Measurements from ENCODE around the gene UHRF2.
"Not testable (repeated sequence)": the region's sequence is repeated elsewhere in the genome, so short reads cannot be mapped to it uniquely, and the experiment has no call there.

Gene UHRF2

GRCh38 chr9:6525326-6526045 is 112.5 kb downstream of the UHRF2 start:
- H3K27ac ChIP-seq = no peak overlapping the region

DNA sequence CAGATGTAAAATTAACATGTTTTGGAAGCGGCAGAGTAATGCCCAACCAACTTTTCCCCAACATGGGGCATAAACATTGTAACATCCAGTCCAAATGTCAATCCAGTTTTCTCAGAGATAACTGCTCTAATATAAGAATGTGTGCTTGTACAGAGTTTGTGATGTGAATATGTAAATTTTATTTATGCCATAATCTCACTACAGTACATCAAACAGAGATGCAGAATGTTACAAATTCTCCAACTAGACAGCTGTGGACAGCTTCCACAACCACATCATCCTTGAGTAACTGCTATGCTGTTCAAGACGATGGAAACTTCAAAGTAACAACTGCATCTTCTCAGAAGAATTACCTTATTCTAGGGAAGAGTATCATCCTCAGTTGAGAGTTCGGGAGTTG is 122.6 kb downstream of the UHRF2 start:
- TF ChIP-seq, protein P1, sequence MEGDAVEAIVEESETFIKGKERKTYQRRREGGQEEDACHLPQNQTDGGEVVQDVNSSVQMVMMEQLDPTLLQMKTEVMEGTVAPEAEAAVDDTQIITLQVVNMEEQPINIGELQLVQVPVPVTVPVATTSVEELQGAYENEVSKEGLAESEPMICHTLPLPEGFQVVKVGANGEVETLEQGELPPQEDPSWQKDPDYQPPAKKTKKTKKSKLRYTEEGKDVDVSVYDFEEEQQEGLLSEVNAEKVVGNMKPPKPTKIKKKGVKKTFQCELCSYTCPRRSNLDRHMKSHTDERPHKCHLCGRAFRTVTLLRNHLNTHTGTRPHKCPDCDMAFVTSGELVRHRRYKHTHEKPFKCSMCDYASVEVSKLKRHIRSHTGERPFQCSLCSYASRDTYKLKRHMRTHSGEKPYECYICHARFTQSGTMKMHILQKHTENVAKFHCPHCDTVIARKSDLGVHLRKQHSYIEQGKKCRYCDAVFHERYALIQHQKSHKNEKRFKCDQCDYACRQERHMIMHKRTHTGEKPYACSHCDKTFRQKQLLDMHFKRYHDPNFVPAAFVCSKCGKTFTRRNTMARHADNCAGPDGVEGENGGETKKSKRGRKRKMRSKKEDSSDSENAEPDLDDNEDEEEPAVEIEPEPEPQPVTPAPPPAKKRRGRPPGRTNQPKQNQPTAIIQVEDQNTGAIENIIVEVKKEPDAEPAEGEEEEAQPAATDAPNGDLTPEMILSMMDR (IDR thresholded peaks at IDR 0.05) = no peak
- Histone ChIP-seq H3K4me3 (ENCODE audit: low read depth in 1 of 2, low read length in 1 of 2) (no peak overlapping the region), H3K9me3 (no peaks in the 10 kb centered on the region), H3K4me1 (ENCODE audit: control insufficient read depth in 1 of 2, insufficient read depth in 1 of 2, low read depth in 1 of 2, low read length in 1 of 2) (no peaks in the 10 kb centered on the region), H3K27me3 (peaks cover 13% of the 10 kb centered on the region), H3K27ac (no peak overlapping the region), H3K36me3 (no peaks in the 10 kb centered on the region)

More at GRCh38 chr9:6525326-6526045, 112.5 kb downstream of the UHRF2 start:
- Histone ChIP-seq H3K4me3 (ENCODE audit: low read depth in 1 of 2, low read length in 1 of 2) (no peak overlapping the region), H3K9me3 (no peaks in the 10 kb centered on the region), H3K36me3 (no peaks in the 10 kb centered on the region), H3K27me3 (no peaks in the 10 kb centered on the region), H3K4me1 (ENCODE audit: control insufficient read depth in 1 of 2, insufficient read depth in 1 of 2, low read depth in 1 of 2, low read length in 1 of 2) (no peaks in the 10 kb centered on the region)
- TF ChIP-seq, protein P1 (IDR thresholded peaks at IDR 0.05) = no peak

DNA sequence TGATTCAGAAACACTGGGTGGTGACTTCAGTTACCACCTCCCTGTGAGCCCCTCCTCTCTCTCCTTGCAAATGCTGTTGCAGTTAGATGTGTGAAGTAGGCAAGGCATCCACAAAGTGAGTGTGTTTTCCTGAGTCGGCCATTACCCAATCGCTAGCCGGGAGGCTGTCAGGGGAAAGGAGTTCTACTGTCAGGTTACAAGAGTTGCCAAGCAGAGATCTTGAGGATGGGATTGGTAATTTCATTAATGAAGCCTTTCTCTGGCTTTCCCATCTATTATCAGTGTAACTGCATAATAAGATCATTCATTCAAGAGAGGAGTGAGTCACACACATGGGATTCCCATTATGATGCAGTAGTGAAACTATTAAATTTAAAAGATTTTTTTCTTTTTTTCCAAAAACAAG is 125.7 kb downstream of the UHRF2 start:
- TF ChIP-seq, protein P1 (IDR thresholded peaks at IDR 0.05) = no peak
- H3K4me1 ChIP-seq (ENCODE audit: control insufficient read depth in 1 of 2, insufficient read depth in 1 of 2, low read depth in 1 of 2, low read length in 1 of 2) = no peaks in the 10 kb centered on the region
- no peak overlapping the region for H3K4me3 ChIP-seq (ENCODE audit: low read depth in 1 of 2, low read length in 1 of 2)
- H3K36me3 ChIP-seq = no peaks in the 10 kb centered on the region
- H3K27ac ChIP-seq = no peak overlapping the region
- H3K27me3 ChIP-seq = peaks cover 13% of the 10 kb centered on the region
- H3K9me3 ChIP-seq = no peaks in the 10 kb centered on the region

GRCh38 chr9:6542617-6543016 is 129.6 kb downstream of the UHRF2 start:
- H3K4me1 ChIP-seq (ENCODE audit: control insufficient read depth in 1 of 2, insufficient read depth in 1 of 2, low read depth in 1 of 2, low read length in 1 of 2) = not testable (repeated sequence)

DNA sequence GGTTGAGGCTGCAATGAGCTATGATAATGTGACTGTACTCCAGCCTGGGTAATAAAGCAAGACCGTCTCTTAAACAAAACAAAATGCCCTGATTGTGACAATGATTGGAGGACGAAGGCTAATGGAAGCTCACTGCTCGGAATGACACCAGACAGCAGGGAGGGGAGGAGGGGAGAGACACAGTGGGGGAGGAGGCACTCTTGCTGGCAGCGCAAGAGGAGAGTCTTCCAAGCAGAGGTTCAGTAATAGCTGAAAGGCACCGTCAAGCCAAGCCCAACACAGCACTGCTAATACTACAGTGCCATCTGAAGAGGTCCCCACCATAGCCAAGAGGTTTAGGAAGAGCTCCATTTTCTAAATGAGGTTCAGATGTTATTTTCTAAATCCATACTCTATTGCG is 130.2 kb downstream of the UHRF2 start:
- H3K27me3 ChIP-seq = peaks cover 13% of the 10 kb centered on the region
- no peaks in the 10 kb centered on the region for H3K4me1 ChIP-seq (ENCODE audit: control insufficient read depth in 1 of 2, insufficient read depth in 1 of 2, low read depth in 1 of 2, low read length in 1 of 2)
- no peak overlapping the region for H3K27ac ChIP-seq
- TF ChIP-seq, protein P1 (IDR thresholded peaks at IDR 0.05) = no peak
- no peak overlapping the region for H3K4me3 ChIP-seq (ENCODE audit: low read depth in 1 of 2, low read length in 1 of 2)
- H3K9me3 ChIP-seq = no peaks in the 10 kb centered on the region
- H3K36me3 ChIP-seq = no peaks in the 10 kb centered on the region

More at GRCh38 chr9:6542617-6543016, 129.6 kb downstream of the UHRF2 start:
- H3K36me3 ChIP-seq; H3K9me3 ChIP-seq; H3K27ac ChIP-seq; H3K4me3 ChIP-seq (ENCODE audit: low read depth in 1 of 2, low read length in 1 of 2): not testable (repeated sequence)
- peaks cover 13% of the 10 kb centered on the region for H3K27me3 ChIP-seq

DNA sequence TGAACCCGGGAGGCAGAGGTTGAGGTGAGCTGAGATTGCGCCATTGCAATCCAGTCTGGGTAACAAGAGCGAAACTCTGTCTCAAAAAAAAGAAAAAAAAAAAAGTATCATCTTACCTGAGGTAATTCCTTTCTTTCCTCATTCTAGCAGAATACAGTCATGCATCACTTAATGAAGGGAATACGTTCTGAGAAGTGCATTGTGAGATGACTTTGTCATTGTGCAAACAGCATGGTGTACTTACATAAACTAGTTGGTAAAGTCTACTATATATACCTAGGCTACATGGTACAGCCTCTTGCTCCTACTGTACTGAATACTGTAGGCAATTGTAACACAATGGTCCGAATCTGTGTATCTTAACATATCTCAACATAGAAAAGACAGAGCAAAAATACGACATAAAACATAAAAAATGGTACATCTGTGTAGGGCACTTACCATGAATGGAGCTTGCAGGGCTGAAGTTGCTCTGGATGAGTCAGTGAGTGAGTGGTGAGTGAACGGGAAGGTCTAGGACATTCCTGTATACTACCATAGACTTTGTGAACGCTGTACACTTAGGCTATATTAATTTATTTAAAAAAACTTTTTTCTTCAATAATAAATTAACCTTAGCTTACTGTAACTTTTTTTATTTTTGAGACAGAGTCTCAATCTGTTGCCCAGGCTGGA is 132.2 kb downstream of the UHRF2 start:
- peaks cover 3% of the 10 kb centered on the region for H3K27me3 ChIP-seq
- H3K27ac ChIP-seq = no peak overlapping the region
- TF ChIP-seq, protein P1 (IDR thresholded peaks at IDR 0.05) = no peak
- no peak overlapping the region for H3K4me3 ChIP-seq (ENCODE audit: low read depth in 1 of 2, low read length in 1 of 2)
- no peaks in the 10 kb centered on the region for H3K9me3 ChIP-seq
- no peaks in the 10 kb centered on the region for H3K36me3 ChIP-seq
- H3K4me1 ChIP-seq (ENCODE audit: control insufficient read depth in 1 of 2, insufficient read depth in 1 of 2, low read depth in 1 of 2, low read length in 1 of 2) = no peaks in the 10 kb centered on the region
